CD4-positive, alpha-beta T cell (primary cell): Measurements from ENCODE around the gene NTM. TPM values are rescaled to one million over a fixed set of nuclear protein-coding genes. Genes with fewer than 3 reads are reported as not detected.

Source experiments
- ATAC-seq: fragments of 200-7000 bp; cut with Tn5 transposase; one replicate; pipeline ENCODE4 v1.10.0; 2022; ENCODE audit warnings: mild to moderate bottlenecking; ENCODE audit not compliant: poor library complexity
- CTCF ChIA-PET: fragments of 350-600 bp; sonication (Branson Sonifier 250); formaldehyde crosslinking; loops from one replicate; lab custom pipeline; 2021; ENCODE audit warnings: antibody characterized with exemption, inconsistent platforms; lab: Charles Lee
- POLR2A ChIA-PET: fragments of 350-600 bp; sonication (Branson Sonifier 250); formaldehyde crosslinking; loops from one replicate; lab custom pipeline; 2021; ENCODE audit warnings: antibody characterized with exemption, inconsistent platforms; lab: Charles Lee
- DNase-seq, 14 experiments: peaks; one replicate each; pipeline ENCODE4 v3.0.0-alpha.2; 2013 to 2020; ENCODE audit warnings: mixed read lengths in 2 of 14
- H3K27ac ChIP-seq, 2 donors: one replicate each; pipeline versions ENCODE4 v1.5.1 to v1.7.0; 2013; ENCODE audit warnings: low read length in 2 of 2, low read depth in 1 of 2, mild to moderate bottlenecking in 1 of 2
- H3K27me3 ChIP-seq, 2 experiments: 1 replicate in 1 of 2; 2 replicates in 1 of 2; pipeline versions ENCODE4 v1.6.1 to v1.7.0; 2013; ENCODE audit warnings: low read length in 2 of 2, control low read depth in 1 of 2, mild to moderate bottlenecking in 1 of 2, moderate library complexity in 1 of 2; ENCODE audit not compliant: insufficient read depth in 2 of 2, control insufficient read depth in 1 of 2
- H3K36me3 ChIP-seq: one replicate; pipeline ENCODE4 v1.6.1; 2013; ENCODE audit warnings: low read length, control low read depth; ENCODE audit not compliant: insufficient read depth
- H3K4me1 ChIP-seq: one replicate; pipeline ENCODE4 v1.6.1; 2013; ENCODE audit warnings: low read length, control low read depth; ENCODE audit not compliant: insufficient read depth
- H3K4me3 ChIP-seq: one replicate; pipeline ENCODE4 v1.5.1; 2013; ENCODE audit warnings: mild to moderate bottlenecking, low read length, moderate library complexity
- H3K9me3 ChIP-seq, 2 experiments: 1 replicate in 1 of 2; 2 replicates in 1 of 2; pipeline versions ENCODE4 v1.6.1 to v1.7.0; 2013; ENCODE audit warnings: low read length in 2 of 2, mild to moderate bottlenecking in 2 of 2, control low read depth in 1 of 2, moderate library complexity in 1 of 2; ENCODE audit not compliant: control insufficient read depth in 1 of 2, insufficient read depth in 1 of 2
- H3K27ac Mint-ChIP-seq: one replicate; pipeline ENCODE4 v1.8.0; 2020; ENCODE audit warnings: mixed read lengths
- H3K27me3 Mint-ChIP-seq: one replicate; pipeline ENCODE4 v1.8.0; 2021; ENCODE audit warnings: mixed read lengths
- H3K36me3 Mint-ChIP-seq: one replicate; pipeline ENCODE4 v1.8.0; 2021; ENCODE audit warnings: low read depth, mixed read lengths
- H3K4me1 Mint-ChIP-seq: one replicate; pipeline ENCODE4 v1.8.0; 2021; ENCODE audit warnings: low read depth, mixed read lengths
- H3K4me3 Mint-ChIP-seq: one replicate; pipeline ENCODE4 v1.8.0; 2020; ENCODE audit warnings: mild to moderate bottlenecking, mixed read lengths
- H3K9me3 Mint-ChIP-seq: one replicate; pipeline ENCODE4 v1.8.0; 2020; ENCODE audit warnings: mixed read lengths
- intact Hi-C, 2 experiments: fragments of 100-400 bp; cut with DNase I in 1 of 2; cut with micrococcal nuclease in 1 of 2; formaldehyde crosslinking; loops; one replicate each; pipeline versions ENCODE4 v1.15.1 to v1.9.0; 2023 to 2025; cut with DNase I, micrococcal nuclease
- total RNA-seq, 174 experiments: library from RNA in 2 of 174; stranded (reverse) in 2 of 174; gene quantifications; one replicate each; pipeline ENCODE4 v1.2.3 and lab custom pipeline; 2021 to 2026
- TF ChIP-seq, protein P1 (sequence below): fragments of 200-600 bp; IDR thresholded peaks from one replicate; pipeline ENCODE4 v1.8.0; 2022; ENCODE audit warnings: antibody characterized with exemption, mild to moderate bottlenecking

NTM gene
- total RNA-seq, 2 experiments from 2014 or later = not detected

DNA sequence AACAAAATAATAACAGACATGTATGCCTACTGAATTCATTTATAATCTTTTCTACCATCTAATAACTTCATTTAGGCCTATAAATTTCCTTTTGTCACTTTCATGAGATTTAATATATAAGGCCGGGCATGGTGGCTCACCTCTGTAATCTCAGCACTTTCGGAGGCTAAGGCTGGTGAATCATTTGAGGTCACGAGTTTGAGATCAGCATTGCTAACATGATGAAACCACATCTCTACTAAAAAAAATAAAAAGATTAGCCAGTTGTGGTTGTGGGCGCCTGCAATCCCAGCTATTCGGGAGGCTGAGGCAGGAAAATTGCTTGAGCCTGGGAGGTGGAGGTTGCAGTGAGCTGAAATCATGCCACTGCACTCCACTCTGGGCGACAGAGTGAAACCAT lies 14.2 kb upstream of the NTM start:
- DNase-seq (no peak), ATAC-seq (no peak)
- H3K27ac ChIP-seq = no peak overlapping the region
- no peak overlapping the region for H3K4me3 ChIP-seq
- Mint-ChIP-seq H3K27me3 (no peaks in the 10 kb centered on the region), H3K4me1 (no peaks in the 10 kb centered on the region), H3K4me3 (no peak overlapping the region), H3K27ac (no peak overlapping the region), H3K36me3 (no peaks in the 10 kb centered on the region), H3K9me3 (no peaks in the 10 kb centered on the region)
- no peaks in the 10 kb centered on the region for H3K36me3 ChIP-seq
- TF ChIP-seq, protein P1, sequence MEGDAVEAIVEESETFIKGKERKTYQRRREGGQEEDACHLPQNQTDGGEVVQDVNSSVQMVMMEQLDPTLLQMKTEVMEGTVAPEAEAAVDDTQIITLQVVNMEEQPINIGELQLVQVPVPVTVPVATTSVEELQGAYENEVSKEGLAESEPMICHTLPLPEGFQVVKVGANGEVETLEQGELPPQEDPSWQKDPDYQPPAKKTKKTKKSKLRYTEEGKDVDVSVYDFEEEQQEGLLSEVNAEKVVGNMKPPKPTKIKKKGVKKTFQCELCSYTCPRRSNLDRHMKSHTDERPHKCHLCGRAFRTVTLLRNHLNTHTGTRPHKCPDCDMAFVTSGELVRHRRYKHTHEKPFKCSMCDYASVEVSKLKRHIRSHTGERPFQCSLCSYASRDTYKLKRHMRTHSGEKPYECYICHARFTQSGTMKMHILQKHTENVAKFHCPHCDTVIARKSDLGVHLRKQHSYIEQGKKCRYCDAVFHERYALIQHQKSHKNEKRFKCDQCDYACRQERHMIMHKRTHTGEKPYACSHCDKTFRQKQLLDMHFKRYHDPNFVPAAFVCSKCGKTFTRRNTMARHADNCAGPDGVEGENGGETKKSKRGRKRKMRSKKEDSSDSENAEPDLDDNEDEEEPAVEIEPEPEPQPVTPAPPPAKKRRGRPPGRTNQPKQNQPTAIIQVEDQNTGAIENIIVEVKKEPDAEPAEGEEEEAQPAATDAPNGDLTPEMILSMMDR = no peak
- H3K9me3 ChIP-seq = peaks cover 0 to 11% of the 10 kb centered on the region in 2 experiments
- intact Hi-C loops = no loop called here
- ChIA-PET CTCF (no interaction called here), POLR2A (no interaction called here)
- no peaks in the 10 kb centered on the region for H3K27me3 ChIP-seq
- no peaks in the 10 kb centered on the region for H3K4me1 ChIP-seq

DNA sequence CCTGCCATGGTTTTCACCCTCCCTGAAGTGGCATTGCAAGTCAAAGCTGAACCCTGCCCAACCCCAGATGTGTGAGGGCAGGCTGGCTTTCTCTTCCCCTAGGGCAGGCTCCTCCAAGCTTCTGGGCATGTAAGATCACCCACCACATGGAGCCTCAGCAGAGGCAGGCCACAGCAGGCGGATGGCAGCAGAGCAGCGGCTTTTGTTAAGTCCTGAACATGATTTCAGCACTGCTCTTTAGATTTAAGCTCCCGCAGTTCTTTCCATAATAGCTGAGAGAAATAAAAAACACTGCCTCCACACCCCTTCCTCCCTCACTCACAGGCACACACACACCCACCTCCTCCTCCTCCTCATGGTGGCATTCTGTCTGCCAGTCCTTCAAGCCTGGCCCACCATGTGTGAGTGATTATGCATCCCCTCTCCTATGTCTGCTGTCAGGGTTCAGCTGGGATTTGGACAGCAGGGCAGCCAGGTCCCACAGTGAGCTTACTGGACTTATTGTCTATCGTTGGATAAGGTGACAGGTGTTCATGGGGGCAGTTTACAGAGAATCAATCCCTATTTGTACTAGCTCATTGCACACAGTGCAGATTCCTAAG lies 5.0 kb upstream of the NTM start:
- Mint-ChIP-seq H3K27me3 (no peaks in the 10 kb centered on the region), H3K4me1 (no peaks in the 10 kb centered on the region), H3K4me3 (no peak overlapping the region), H3K27ac (no peak overlapping the region), H3K9me3 (peaks cover 2% of the 10 kb centered on the region), H3K36me3 (no peaks in the 10 kb centered on the region)
- no peaks in the 10 kb centered on the region for H3K36me3 ChIP-seq
- DNase-seq (no peak), ATAC-seq (no peak)
- no peak overlapping the region for H3K27ac ChIP-seq
- peaks cover 0 to under 1% of the 10 kb centered on the region in 2 experiments for H3K27me3 ChIP-seq
- POLR2A ChIA-PET = no interaction called here
- CTCF ChIA-PET = no interaction called here
- no peaks in the 10 kb centered on the region for H3K4me1 ChIP-seq
- TF ChIP-seq, protein P1 = no peak
- H3K9me3 ChIP-seq = peaks cover 0 to 6% of the 10 kb centered on the region in 2 experiments
- no peak overlapping the region for H3K4me3 ChIP-seq
- intact Hi-C loops = no loop called here

GRCh38 chr11:131370901-131371790 lies 731 bp downstream of the NTM start:
- Histone ChIP-seq H3K4me3 (no peak overlapping the region), H3K36me3 (no peaks in the 10 kb centered on the region), H3K4me1 (no peaks in the 10 kb centered on the region), H3K27ac (no peak overlapping the region), H3K27me3 (peaks cover 8 to 10% of the 10 kb centered on the region in 2 experiments), H3K9me3 (peaks cover 0 to 10% of the 10 kb centered on the region in 2 experiments)
- Mint-ChIP-seq H3K9me3 (no peaks in the 10 kb centered on the region), H3K4me3 (no peak overlapping the region), H3K4me1 (no peaks in the 10 kb centered on the region), H3K27me3 (peaks cover 10% of the 10 kb centered on the region), H3K27ac (no peak overlapping the region), H3K36me3 (no peaks in the 10 kb centered on the region)
- DNase-seq = no peak
- ChIA-PET CTCF (no interaction called here), POLR2A (no interaction called here)
- ATAC-seq = no peak
- TF ChIP-seq, protein P1 = no peak
- intact Hi-C loops = no loop called here
